GM12801 (cell line): ENCODE results near the gene ASTN2.

Experiments
- CTCF ChIP-seq: IDR thresholded peaks from one replicate; pipeline ENCODE4 v1.5.1; 2011; ENCODE audit warnings: control low read depth; ENCODE audit not compliant: insufficient read length; ENCODE audit errors: extremely low read depth

The ASTN2 gene

GRCh38 chr9:117153021-117153420 is 261.8 kb downstream of the ASTN2 start:
- TF ChIP-seq CTCF = no peak

GRCh38 chr9:117151716-117152115 is 263.1 kb downstream of the ASTN2 start:
- no peak for TF ChIP-seq CTCF

GRCh38 chr9:117149996-117150395 is 264.9 kb downstream of the ASTN2 start:
- no peak for TF ChIP-seq CTCF

- TF ChIP-seq CTCF = no peak
These were observed 268.9 kb downstream of the ASTN2 start for GRCh38 chr9:117145811-117146490.

GRCh38 chr9:117145081-117145480 is 269.8 kb downstream of the ASTN2 start:
- TF ChIP-seq CTCF = no peak

- no peak for TF ChIP-seq CTCF
These were observed 276.6 kb downstream of the ASTN2 start for GRCh38 chr9:117138231-117138630.

- no peak for TF ChIP-seq CTCF
These were observed 278.4 kb downstream of the ASTN2 start for GRCh38 chr9:117136461-117136860.
